ENCODE data around the gene TMEM38A.
A peak's percentile ranks its signal among the peaks of the same experiment; 100 is the strongest.
"Not testable (repeated sequence)": the region's sequence is repeated elsewhere in the genome, so short reads cannot be mapped to it uniquely, and the experiment has no call there.

Gene TMEM38A

GRCh38 chr19:16640951-16641350 is 20.0 kb upstream of the TMEM38A start:
- no peak for DNase-seq

DNA sequence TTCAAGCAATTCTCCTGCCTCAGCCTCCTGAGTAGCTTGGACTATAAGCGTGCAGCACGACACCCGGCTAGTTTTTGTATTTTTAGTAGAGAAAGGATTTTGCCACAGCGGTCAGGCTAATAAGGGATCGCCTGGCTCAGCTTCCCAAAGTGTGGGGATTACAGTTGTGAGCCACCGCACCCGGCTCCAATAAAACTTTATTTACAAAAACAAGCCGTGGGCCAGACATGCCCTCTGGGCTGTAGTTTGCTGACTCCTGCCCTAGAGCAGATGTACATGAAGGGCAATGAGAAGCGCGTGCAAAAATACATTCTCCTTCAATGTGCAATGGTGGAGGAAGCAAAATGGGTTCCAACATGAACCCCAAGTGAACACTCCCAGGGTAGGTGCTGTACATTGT is 19.2 kb upstream of the TMEM38A start:
- DNase-seq, result no peak

- DNase-seq, result no peak
Measured at GRCh38 chr19:16645140-16645539, 15.8 kb upstream of the TMEM38A start.

DNA sequence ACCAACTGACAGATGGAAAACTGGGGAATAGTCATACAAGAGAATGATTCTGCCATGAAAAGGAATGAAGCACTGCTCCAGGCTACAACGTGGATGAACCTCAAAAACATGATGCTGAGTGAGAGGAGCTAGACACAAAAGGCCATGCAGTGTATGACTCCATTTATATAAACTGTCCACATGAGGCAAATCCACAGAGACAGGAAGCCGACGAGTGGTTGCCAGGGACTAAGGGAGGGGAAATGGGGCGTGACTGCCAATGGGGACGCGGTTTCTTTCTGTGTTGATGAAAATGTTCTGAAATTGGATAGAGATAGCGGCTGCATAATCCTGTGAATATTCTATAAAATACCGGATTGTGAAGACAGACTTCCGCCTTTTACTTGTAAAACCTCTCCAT is 11.2 kb upstream of the TMEM38A start:
- DNase-seq, result no peak

- DNase-seq, result no peak
Measured at GRCh38 chr19:16650821-16651220, 10.1 kb upstream of the TMEM38A start.

GRCh38 chr19:16651421-16652188 is 9.3 kb upstream of the TMEM38A start:
- not testable (repeated sequence) for DNase-seq

- DNase-seq, result no peak
Measured at GRCh38 chr19:16652854-16653253, 8.1 kb upstream of the TMEM38A start.

- peak; percentile 38 for DNase-seq
Measured at GRCh38 chr19:16654140-16654539, 6.8 kb upstream of the TMEM38A start.

DNA sequence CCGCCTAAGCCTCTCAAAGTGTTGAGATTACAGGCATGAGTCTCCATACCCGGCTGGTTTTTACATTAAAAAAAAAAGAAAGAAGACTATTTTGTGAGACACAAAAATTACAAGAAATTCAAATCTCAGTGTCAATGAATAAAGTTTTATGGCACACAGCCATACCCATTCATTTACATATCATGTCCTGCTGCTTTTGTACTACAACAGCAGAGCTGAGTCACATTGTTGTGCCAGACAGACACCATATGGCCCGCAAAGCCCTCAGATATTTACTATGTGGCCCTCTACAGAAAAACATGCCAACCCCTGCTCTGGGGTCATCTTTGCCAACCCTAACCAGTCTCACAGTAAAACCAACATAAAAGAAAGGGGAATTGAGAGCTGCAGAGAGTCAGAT is 6.3 kb upstream of the TMEM38A start:
- DNase-seq, result no peak

- DNase-seq, result no peak
Measured at GRCh38 chr19:16655727-16656126, 5.2 kb upstream of the TMEM38A start.

DNA sequence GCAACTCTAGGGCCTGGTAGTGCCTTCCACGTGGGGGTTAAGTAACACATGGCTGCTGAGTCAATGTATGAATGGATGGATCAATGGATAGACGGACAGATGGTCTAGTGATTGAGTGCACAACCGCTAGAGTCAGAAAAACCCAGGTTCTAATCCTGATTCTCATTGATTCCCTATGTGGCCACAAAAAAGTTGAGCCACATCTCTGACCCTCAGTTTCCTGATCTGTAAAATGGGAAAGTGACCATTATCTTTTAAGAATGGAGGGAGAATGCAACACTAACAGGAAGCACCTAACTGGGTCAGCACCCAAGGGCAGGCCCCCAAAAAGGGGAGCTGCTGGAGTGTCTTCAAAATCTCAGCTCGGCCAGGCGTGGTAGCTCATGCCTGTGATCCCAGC is 3.6 kb upstream of the TMEM38A start:
- DNase-seq, result no peak

DNA sequence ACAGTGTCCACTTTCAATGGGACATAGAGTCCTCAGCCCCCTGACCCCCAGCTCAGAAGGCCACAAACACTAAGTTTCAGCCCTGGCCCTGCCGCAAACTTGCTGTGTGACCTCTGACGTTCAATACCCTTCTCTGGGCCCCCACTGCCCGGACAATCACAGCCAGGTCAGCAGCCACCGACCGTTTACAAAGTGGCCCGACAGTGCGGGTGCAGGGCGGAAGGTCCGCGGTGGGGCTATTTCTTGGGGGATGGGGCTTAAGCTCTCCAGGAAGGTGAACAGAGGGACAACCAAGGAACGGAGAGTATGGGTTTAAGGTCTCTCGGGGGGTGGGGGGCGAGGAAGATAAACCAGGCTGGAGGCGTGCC is 1.5 kb upstream of the TMEM38A start:
- DNase-seq, result no peak

DNA sequence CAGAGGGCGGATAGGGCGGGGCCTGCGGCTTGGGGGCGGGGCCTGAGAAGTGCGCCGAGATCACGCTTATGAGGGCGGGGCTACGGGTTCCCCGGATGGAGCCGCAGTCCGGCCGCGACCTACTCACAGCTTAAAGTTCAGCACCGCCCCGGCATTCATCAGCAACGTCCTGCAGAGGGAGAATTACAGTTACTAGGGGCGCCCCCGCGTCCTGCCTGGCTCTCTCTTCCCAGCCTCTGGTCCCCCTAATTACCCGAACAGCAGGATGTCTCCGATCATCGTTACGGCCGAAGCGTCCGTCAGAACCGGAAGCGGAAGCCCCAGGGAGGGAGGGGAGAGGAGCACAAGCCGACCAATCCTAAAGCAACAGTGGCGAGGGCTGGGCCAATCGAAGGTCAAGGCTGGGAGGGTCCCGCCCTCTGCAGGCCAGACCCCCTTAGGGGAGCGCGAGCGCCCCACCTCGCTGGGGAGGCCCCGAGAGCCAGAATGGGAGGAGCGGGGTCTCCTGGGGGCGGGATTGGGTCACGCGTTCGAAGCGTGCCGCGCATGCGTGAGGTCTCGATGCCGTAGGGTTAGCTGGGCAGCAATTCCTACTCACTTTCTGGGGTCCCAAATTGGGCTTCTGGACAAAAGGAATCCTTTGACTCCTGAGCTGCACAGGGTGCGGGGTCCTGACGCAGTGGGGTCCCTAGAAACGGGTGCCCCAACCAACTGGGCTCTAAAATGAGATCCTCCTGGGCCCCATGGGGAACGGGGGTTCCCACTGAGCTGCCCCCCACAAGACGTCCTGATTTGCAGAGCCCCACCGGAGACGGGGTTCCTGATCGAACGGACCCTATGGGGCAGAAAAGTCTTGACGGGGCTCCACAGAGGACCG is 869 bp upstream of the TMEM38A start, which contains the start of gene SMIM7:
Gene SMIM7 (minus strand): TSS at position 313 of the 877 bp plus-strand sequence. CDS start 34 bp downstream, at position 279.
- peak; percentile 94 for DNase-seq

DNA sequence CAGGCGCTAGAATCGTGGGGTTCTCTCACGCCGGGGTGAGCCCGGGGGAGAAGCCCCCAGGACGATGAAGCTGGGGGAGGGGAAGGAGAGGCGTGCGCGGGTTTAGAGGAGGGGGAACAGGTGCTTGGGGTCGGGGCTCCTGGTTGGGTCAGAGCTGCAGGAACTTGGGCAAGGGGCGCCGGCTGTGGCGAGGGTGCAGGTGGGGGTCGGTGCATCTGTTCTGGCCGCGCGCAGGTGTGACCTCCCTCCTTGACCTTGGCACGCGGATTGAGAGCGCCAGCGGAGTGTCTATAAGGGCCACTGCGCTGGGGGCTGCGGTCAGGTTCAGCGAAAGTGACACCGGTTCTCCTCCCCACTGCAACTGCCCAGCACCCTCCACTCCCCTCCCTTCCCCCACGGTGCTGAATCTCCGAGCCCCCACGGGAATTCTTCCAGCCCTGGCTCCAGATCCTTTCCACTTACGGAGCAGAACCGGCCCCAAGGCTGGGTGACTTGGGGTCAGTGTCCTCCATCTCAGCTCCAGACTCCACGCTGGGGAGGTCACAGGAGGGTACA is 618 bp downstream of the TMEM38A start:
- no peak for DNase-seq

DNA sequence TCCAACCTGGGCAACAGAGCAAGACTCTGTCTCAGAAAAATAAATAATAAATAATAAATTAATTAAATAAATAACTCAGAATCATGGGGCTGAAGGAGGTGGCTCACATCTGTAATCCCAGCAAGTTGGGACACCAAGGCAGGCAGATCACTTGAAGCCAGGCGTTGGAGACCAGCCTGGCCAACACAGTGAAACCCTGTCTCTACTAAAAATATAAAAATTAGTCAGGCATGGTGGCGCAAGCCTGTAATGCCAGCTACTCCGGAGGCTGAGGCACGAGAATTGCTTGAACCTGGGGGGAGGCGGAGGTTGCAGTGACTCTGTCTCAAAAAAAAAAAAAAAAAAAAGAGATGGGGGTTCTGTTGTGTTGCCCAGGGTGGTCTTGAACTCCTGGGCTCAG is 7.2 kb downstream of the TMEM38A start:
- no peak for DNase-seq

DNA sequence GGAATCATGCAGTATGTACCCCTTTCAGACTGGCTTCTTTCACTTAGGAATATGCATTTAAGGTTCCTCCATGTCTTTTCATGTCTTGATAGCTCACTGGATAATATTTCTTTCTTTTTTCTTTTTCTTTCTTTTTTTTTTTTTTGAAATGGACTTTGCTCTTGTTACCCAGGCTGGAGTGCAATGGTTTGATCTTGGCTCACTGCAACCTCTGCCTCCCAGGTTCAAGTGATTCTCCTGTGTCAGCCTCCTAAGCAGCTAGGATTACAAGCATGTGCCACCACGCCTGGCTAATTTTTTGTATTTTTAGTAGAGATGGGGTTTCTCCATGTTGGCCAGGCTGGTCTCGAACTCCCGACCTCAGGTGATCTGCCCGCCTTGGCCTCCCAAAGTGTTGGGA is 7.8 kb downstream of the TMEM38A start:
- DNase-seq, result not testable (repeated sequence)

DNA sequence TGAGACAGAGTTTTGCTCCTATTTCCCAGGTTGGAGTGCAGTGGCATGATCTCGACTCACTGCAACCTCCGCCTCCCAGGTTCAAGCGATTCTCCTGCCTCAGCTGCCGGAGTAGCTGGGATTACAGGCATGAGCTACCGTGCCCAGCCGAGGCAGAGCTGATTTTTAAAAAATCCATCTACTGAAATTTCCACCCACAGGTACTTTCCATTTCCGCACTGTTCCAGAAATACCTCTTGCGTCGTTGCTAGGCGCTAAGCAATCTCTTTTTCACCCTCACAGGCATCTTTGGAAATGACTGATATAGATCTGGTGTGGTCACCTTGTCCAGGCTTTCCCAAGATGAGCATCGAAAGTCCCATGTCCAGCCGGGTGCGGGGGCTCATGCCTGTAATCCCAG is 9.4 kb downstream of the TMEM38A start:
- no peak for DNase-seq

DNA sequence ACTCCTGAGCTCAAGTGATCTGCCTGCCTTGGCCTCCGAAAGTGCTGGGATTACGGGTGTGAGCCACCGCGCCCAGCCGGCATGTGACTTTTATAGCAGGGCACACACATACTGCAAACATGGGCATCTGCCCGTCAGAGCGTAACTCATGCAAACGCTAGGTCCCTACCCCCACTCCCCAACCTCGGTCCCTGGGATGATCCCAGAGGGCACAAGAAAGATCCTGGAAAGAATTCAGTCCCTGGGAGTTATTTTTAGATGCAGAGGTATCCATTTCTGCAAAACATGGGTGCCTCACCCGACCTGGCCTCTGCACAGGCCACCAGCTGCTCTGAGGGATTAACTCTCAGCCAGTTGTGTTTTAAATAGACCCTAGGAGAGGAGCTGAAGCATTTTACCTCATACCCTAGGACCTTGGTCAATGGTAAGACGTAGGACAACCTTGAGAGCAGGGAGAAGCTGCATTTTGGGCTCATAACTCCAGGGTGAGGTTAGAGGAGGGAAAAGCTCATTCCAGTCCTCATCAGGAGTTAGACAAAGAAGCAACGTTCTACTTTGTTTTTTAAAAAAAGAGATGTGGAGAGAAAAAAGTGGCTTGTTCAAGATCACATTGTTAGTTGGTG is 10.8 kb downstream of the TMEM38A start:
- no peak for DNase-seq

GRCh38 chr19:16673231-16673630 is 12.3 kb downstream of the TMEM38A start:
- no peak for DNase-seq

- DNase-seq, result not testable (repeated sequence)
Measured at GRCh38 chr19:16673839-16674238, 12.9 kb downstream of the TMEM38A start.

DNA sequence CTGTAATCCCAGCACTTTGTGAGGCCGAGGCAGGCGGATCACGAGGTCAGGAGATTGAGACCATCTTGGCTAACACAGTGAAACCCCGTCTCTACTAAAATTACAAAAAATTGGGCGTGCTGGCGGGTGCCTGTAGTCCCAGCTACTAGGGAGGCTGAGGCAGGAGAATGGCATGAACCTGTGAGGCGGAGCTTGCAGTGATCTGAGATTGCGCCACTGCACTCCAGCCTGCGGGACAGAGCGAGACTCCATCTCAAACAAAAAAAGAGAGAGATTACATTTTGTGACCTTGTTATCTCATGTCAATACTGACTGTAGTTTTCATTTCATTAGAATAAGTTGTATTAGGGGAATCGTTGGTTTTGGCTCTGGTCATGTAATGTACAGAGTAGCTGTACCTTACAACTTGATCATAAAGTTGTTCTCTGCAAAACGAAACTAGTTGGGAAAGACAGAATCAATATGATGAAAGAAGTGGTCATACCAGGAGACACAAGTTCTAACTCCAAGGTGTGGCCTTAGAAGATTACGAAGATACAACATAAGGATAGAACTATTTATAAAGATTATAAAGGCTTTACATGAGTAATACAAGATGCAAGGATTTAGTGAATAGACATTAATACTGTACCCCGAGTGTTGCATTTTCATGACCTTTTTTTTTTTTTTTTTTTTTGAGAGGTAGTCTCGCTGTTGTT is 15.3 kb downstream of the TMEM38A start:
- DNase-seq, result no peak

DNA sequence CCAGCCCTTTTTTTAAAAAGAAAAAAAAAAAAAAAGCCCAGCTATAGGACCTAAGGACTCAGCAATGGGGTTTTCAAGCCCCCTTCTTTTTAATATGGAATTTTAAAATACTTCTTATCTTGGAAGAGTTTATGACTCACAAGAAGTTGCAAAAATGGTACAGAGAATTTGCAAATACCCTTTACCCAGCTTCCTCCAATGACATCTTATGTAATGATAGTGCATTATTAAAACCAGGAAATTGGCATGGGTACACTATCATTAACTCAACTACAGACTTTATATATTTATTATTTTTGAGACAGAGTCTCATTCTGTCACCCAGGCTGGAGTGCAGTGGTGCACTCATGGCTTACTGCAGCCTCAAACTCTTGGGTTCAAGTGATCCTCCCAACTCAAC is 16.1 kb downstream of the TMEM38A start:
- no peak for DNase-seq

DNA sequence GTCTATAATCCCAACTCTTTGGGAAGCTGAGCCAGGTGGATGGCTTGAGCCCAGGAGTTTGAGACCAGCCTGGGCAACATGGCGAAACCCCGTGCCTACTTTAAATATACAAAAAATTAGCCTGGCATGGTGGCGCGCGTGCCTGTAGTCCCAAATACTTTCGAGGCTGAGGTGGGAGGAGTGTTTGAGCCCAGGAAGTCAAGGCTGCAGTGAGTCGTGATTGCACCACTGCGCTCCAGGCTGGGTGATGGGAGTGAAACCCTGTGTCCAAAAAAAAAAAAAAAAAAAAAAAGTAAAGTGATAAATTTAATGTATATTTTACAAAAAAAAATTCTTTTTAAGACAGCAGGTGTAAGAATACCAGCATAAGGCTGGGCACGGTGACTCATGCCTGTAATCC is 17.6 kb downstream of the TMEM38A start:
- DNase-seq, result no peak

Data from 8988T (cell line).